NT2/D1 (cell line): Measurements from ENCODE around the gene BRIX1.
"Not testable (repeated sequence)": the region's sequence is repeated elsewhere in the genome, so short reads cannot be mapped to it uniquely, and the experiment has no call there.

Experiments
- DNase-seq: peaks from one replicate; pipeline ENCODE4 v3.0.0-alpha.2; 2011; ENCODE audit warnings: low read depth, low spot score
- H3K27me3 ChIP-seq: 2 replicates; pipeline ENCODE4 v1.6.0; 2011; ENCODE audit warnings: mild to moderate bottlenecking; ENCODE audit not compliant: insufficient read length, insufficient read depth
- H3K36me3 ChIP-seq: 2 replicates; pipeline ENCODE4 v1.6.1; 2011; ENCODE audit warnings: mild to moderate bottlenecking, low read length, mixed read lengths; ENCODE audit not compliant: insufficient read depth, insufficient read length
- H3K4me1 ChIP-seq: 2 replicates; pipeline ENCODE4 v1.5.1; 2011; ENCODE audit not compliant: insufficient read depth, insufficient read length
- H3K4me3 ChIP-seq: 2 replicates; pipeline ENCODE4 v1.5.1; 2011; ENCODE audit warnings: low read depth; ENCODE audit not compliant: insufficient read length
- H3K9ac ChIP-seq: 2 replicates; pipeline ENCODE4 v1.6.0; 2011; ENCODE audit warnings: low read depth; ENCODE audit not compliant: insufficient read length
- H3K9me3 ChIP-seq: 2 replicates; pipeline ENCODE4 v1.5.1; 2011; ENCODE audit warnings: mild to moderate bottlenecking, low read length; ENCODE audit not compliant: insufficient read depth
- SUZ12 ChIP-seq: IDR thresholded peaks from 2 replicates; pipeline ENCODE4 v1.6.1; 2011; ENCODE audit not compliant: insufficient read length, insufficient read depth; ENCODE audit errors: extremely low read depth
- YY1 ChIP-seq: IDR thresholded peaks from 2 replicates; pipeline ENCODE4 v1.6.1; 2011; ENCODE audit not compliant: insufficient read length, insufficient read depth
- ZNF274 ChIP-seq: IDR thresholded peaks from 2 replicates; pipeline ENCODE4 v1.6.1; 2011; ENCODE audit warnings: mild to moderate bottlenecking, low read depth, low read length

BRIX1 gene

GRCh38 chr5:34968258-34968657 is 52.7 kb downstream of the BRIX1 start:
- Histone ChIP-seq H3K9me3 (peaks cover 6% of the 10 kb centered on the region), H3K4me3 (no peak overlapping the region), H3K36me3 (no peaks in the 10 kb centered on the region), H3K27me3 (no peaks in the 10 kb centered on the region), H3K9ac (no peak overlapping the region), H3K4me1 (no peaks in the 10 kb centered on the region)
- no peak for DNase-seq
- TF ChIP-seq YY1 (no peak), SUZ12 (no peak), ZNF274 (no peak)

- no peaks in the 10 kb centered on the region for H3K27me3 ChIP-seq
- DNase-seq, result no peak
- no peak overlapping the region for H3K9ac ChIP-seq
- H3K36me3 ChIP-seq, result no peaks in the 10 kb centered on the region
- H3K4me3 ChIP-seq, result no peak overlapping the region
- no peak for TF ChIP-seq ZNF274
- TF ChIP-seq SUZ12, result no peak
- TF ChIP-seq YY1, result no peak
- no peaks in the 10 kb centered on the region for H3K4me1 ChIP-seq
- peaks cover 6% of the 10 kb centered on the region for H3K9me3 ChIP-seq
Measured at GRCh38 chr5:34970552-34970951, 55.0 kb downstream of the BRIX1 start.

- not testable (repeated sequence) for H3K4me1 ChIP-seq, H3K27me3 ChIP-seq, H3K4me3 ChIP-seq, H3K9ac ChIP-seq, DNase-seq, H3K36me3 ChIP-seq, H3K9me3 ChIP-seq
Measured at GRCh38 chr5:34971655-34972054, 56.1 kb downstream of the BRIX1 start.
